Kidney epithelial cell (primary cell): ENCODE data around the gene MYADML2. TPM values are rescaled to one million over a fixed set of nuclear protein-coding genes. Genes with fewer than 3 reads are reported as not detected.

Source experiments
- DNase-seq: peaks from one replicate; pipeline ENCODE4 v3.0.0-alpha.2; 2010; ENCODE audit warnings: low read depth
- H3K27me3 ChIP-seq: 2 replicates; pipeline ENCODE4 v1.6.0; 2011; ENCODE audit warnings: low read length; ENCODE audit not compliant: control insufficient read depth, insufficient read depth
- H3K36me3 ChIP-seq: 2 replicates; pipeline ENCODE4 v1.5.1; 2011; ENCODE audit warnings: low read length; ENCODE audit not compliant: control insufficient read depth, insufficient read depth
- H3K4me3 ChIP-seq: 2 replicates; pipeline ENCODE4 v1.5.1; 2011; ENCODE audit warnings: low read depth, mild to moderate bottlenecking, control low read depth, low read length
- total RNA-seq: library from RNA; depleted of rRNA; stranded (reverse); fragments of >200 nt; gene quantifications from 2 replicates; pipeline ENCODE4 v1.2.3, GENCODE V29; 2015
- TF ChIP-seq, protein P1 (sequence below): IDR thresholded peaks from 2 replicates; pipeline ENCODE4 v1.5.1; 2011; ENCODE audit warnings: mild to moderate bottlenecking, moderate library complexity, low read length, control low read depth, inconsistent platforms; ENCODE audit not compliant: insufficient read depth, poor library complexity, severe bottlenecking

Gene MYADML2
- total RNA-seq, 1 donor from 2014 or later: not detected

DNA sequence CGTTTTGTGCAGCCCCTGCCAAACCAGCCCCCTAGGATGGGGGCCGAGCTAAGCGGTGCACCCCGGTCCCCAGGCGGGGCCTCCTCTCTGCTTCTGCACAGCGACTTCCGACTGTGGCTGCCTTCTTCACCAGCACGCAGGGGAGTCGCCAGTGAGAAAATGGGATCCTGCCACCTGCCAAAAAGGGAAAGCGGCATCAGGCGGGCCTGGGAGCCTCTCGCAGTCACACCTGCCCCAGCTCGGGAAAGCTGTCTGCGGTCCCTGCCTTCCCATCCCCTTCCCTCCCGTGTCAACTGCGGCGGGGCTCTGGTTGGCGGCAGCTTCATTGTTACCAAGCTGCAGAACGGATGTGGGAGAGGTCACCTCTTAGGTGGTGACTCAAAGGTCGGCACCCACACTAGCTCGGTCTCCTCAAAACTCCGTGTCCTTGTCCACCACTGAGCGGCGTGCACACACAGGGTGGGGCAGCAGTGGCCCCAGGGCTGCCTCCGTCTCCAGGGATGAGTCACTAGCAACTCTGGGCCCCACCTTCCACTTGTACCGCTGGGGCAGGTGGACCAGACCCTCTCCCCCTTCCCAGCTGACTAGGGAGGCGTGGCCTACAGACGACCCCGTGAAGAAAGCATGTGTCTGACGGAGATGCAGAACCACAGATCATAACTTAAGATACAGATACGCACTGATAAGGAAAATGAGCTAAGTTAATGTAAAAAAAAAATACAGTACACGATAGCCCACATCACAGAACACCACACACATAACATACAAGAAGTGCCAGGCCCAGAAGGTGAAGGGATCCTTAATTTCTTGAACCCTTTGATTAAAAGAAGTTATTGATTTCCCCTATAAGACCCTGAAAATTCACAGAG is 34.4 kb downstream of the MYADML2 start:
- Histone ChIP-seq H3K4me3 (no peak overlapping the region), H3K27me3 (no peaks in the 10 kb centered on the region), H3K36me3 (peaks cover 6% of the 10 kb centered on the region)
- no peak for DNase-seq
- TF ChIP-seq, protein P1, sequence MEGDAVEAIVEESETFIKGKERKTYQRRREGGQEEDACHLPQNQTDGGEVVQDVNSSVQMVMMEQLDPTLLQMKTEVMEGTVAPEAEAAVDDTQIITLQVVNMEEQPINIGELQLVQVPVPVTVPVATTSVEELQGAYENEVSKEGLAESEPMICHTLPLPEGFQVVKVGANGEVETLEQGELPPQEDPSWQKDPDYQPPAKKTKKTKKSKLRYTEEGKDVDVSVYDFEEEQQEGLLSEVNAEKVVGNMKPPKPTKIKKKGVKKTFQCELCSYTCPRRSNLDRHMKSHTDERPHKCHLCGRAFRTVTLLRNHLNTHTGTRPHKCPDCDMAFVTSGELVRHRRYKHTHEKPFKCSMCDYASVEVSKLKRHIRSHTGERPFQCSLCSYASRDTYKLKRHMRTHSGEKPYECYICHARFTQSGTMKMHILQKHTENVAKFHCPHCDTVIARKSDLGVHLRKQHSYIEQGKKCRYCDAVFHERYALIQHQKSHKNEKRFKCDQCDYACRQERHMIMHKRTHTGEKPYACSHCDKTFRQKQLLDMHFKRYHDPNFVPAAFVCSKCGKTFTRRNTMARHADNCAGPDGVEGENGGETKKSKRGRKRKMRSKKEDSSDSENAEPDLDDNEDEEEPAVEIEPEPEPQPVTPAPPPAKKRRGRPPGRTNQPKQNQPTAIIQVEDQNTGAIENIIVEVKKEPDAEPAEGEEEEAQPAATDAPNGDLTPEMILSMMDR: no peak

DNA sequence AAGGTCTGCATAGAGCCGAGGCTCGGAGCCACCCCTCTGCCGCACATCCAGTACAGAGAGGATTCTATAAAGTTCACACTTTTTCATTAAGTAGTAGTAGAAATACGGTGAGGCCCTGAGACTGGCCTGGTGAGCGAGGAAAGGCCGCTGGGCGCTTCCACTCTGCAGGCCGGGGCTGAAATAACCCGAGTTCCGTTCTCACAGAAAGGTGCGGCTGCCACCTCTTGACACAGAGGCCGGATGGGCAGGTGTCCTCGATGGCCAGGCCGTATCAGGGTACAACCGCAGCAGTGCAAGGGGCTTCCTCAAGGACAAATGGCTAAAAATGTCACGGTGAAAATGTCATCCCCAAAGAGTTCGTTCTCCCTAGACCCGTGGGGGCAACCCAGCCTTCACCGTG is 35.1 kb downstream of the MYADML2 start:
- Histone ChIP-seq H3K4me3 (no peak overlapping the region), H3K36me3 (peaks cover 6% of the 10 kb centered on the region), H3K27me3 (no peaks in the 10 kb centered on the region)
- no peak for DNase-seq
- TF ChIP-seq, protein P1: no peak

DNA sequence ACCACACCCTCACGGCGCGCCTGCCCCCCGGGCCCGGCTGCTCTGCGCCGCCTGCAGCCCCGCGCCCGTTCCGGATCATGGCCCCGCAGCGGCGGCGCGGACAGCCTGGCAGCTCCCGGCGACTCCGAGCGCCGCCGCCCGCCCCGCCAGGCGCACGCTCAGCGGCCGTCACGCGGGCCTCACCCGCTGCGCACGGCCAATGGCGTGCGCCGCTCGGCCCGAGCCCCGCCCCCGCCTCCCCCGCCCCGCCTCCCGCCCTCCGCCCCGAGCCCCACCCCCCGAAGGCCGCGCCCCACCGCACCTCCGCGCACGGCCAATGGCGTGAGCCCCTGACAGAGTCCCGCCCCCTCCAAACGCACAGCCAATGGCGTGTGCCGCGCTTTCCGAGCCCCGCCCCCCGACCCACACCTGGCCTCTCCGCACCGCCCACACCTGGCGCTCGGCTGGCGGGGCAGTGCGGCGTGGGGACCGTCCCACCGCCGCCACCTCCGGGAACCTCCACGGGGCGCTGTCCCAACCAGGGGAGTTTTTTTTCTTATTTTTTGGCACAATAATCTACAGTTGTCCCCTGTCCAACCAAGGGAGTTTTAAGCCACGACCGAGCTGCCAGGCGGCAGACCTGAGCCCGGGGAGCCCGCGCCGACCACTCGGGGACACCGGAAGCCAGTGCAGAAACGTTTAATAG is 35.6 kb downstream of the MYADML2 start, which contains the start of gene PCYT2:
TSS of gene PCYT2 (minus strand) at position 123 of the 685 bp plus-strand sequence. CDS start at position 79, 44 bp downstream.
- Histone ChIP-seq H3K4me3 (peak within 1 kb of the TSS; percentile 51), H3K27me3 (no peaks in the 10 kb centered on the region), H3K36me3 (peaks cover 6% of the 10 kb centered on the region)
- TF ChIP-seq, protein P1: no peak
- DNase-seq: no peak

DNA sequence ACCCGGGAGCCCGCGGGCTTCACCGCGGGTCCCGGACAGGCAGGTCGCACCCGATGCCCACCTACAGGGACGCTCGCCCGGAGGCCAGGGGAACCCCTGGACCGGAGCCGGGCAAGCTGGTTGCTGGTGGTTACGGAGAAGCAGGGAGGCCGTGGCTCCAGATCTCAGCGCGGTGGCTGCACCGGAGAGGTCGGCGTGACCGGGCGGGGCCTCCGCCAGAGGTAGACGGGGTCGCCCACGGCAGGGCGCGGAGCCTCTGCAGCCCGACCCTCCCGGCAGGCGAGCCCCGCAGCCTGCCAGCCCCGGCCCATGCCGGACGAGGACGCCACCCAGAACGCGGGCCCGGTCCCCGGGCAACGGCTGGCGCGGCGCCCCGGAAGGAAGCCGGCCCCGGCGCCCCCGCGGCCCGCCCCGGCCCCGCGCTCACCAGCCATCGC is 36.2 kb downstream of the MYADML2 start:
- no peaks in the 10 kb centered on the region for H3K27me3 ChIP-seq
- H3K36me3 ChIP-seq: peaks cover 6% of the 10 kb centered on the region
- no peak for DNase-seq
- peak overlapping the region; percentile 51 for H3K4me3 ChIP-seq
- TF ChIP-seq, protein P1: no peak

DNA sequence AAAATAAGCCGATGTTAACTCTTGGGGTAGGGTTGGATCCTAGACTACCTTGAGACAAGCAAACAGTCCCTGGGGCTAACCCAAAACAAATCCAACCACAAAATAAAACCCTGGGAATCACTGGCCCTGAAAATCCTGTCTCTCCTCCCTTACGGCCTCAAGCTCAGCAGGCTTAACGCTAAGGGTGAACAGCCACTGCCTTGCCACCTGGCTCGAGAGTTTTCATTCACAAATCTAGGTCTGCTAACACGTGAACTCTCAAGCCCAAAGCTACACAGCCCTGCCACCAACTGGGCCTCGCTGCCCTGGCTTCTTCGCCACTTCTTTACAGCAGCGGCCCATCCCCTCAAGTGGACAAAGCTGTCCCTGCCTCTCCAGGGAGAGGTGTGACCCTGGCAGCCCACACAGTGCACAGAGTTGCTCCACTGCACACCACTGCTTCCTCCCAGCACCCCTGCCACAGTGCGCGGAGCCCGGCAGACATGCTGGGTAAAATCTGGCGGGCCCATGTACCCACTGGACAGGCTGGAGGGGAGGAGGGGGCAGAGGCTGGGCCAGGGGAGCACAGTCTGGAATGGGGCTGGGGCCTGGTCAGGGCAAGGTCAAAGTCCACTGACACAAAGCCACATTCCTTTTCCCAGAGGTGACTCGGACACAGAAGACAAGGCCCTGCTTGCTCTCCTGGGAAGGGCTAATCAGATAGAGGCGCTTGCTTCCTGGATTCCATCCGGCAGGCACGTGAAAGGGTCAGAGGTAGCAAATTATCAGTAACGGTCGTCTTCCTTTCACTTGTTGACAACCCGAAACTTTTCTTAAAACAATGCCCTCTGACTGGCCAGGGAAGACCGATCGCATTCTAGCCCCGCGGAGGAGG is 36.8 kb downstream of the MYADML2 start:
- TF ChIP-seq, protein P1: no peak
- H3K36me3 ChIP-seq: peaks cover 4% of the 10 kb centered on the region
- H3K27me3 ChIP-seq: no peaks in the 10 kb centered on the region
- no peak for DNase-seq
- peak overlapping the region; percentile 51 for H3K4me3 ChIP-seq
